PC-3 (cell line): Measurements from ENCODE around the gene TENT4B. TPM values are rescaled to one million over a fixed set of nuclear protein-coding genes. Genes with fewer than 3 reads are reported as not detected.

Source experiments
- ATAC-seq: fragments of 200-7000 bp; cut with Tn5 transposase; 2 replicates; pipeline ENCODE4 v1.9.1; 2020; ENCODE audit warnings: mild to moderate bottlenecking, moderate library complexity
- BruUV-seq: library from RNA; stranded (reverse); fragments of 400-500 nt; replicated peaks from 2 replicates; lab custom pipeline; 2021; lab: Mats Ljungman, UMichigan
- CTCF ChIA-PET: fragments of 300-600 bp; sonication (Branson Sonifier 250); formaldehyde crosslinking; loops from one replicate; lab custom pipeline; 2022; ENCODE audit warnings: antibody characterized with exemption; lab: Charles Lee
- POLR2A ChIA-PET: fragments of 300-600 bp; sonication (Branson Sonifier 250); formaldehyde crosslinking; loops from one replicate; lab custom pipeline; 2022; ENCODE audit warnings: antibody characterized with exemption; ENCODE audit not compliant: unreplicated experiment; lab: Charles Lee
- DNase-seq: peaks from one replicate; pipeline ENCODE4 v3.0.0-alpha.2; 2015
- H2AFZ ChIP-seq: fragments of 300-600 bp; sonication (generic); 2 replicates; pipeline ENCODE4 v1.6.0; 2016; ENCODE audit warnings: antibody characterized with exemption, low read length
- H3F3A ChIP-seq: fragments of 300-600 bp; sonication (generic); one replicate; pipeline ENCODE4 v1.6.0; 2017; ENCODE audit warnings: antibody characterized with exemption, low read length, control low read depth, mild to moderate bottlenecking; ENCODE audit not compliant: unreplicated experiment
- H3K27ac ChIP-seq: fragments of 300-600 bp; sonication (generic); 2 replicates; pipeline ENCODE4 v1.5.1; 2016; ENCODE audit warnings: mild to moderate bottlenecking, low read length
- H3K27me3 ChIP-seq: fragments of 300-600 bp; sonication (generic); 2 replicates; pipeline ENCODE4 v1.6.1; 2016; ENCODE audit warnings: low read length, mixed read lengths
- H3K36me3 ChIP-seq: fragments of 300-600 bp; sonication (generic); 2 replicates; pipeline ENCODE4 v1.6.1; 2016; ENCODE audit warnings: low read depth, mixed run types, low read length, mixed read lengths
- H3K4me1 ChIP-seq: fragments of 300-600 bp; sonication (generic); 2 replicates; pipeline ENCODE4 v1.5.1; 2016; ENCODE audit warnings: low read length; ENCODE audit not compliant: insufficient read depth
- H3K4me2 ChIP-seq: fragments of 300-600 bp; sonication (generic); 2 replicates; pipeline ENCODE4 v1.6.0; 2016; ENCODE audit warnings: low read length
- H3K4me3 ChIP-seq: fragments of 300-600 bp; sonication (generic); 2 replicates; pipeline ENCODE4 v1.5.1; 2016; ENCODE audit warnings: mild to moderate bottlenecking, low read length, mixed read lengths
- H3K79me2 ChIP-seq: fragments of 300-600 bp; sonication (generic); 2 replicates; pipeline ENCODE4 v1.6.1; 2017; ENCODE audit warnings: low read length, mixed read lengths
- H3K9ac ChIP-seq: fragments of 300-600 bp; sonication (generic); 2 replicates; pipeline ENCODE4 v1.6.0; 2016; ENCODE audit warnings: mild to moderate bottlenecking, low read length
- H3K9me2 ChIP-seq: fragments of 300-600 bp; sonication (generic); replicated peaks from 2 replicates; pipeline ENCODE4 v1.6.1; 2016; ENCODE audit warnings: mixed run types, low read length, mixed read lengths
- H3K9me3 ChIP-seq: fragments of 300-600 bp; sonication (generic); 2 replicates; pipeline ENCODE4 v1.6.1; 2016; ENCODE audit warnings: low read length, mixed read lengths
- H4K20me1 ChIP-seq: fragments of 300-600 bp; sonication (generic); 2 replicates; pipeline ENCODE4 v1.6.1; 2016; ENCODE audit warnings: low read length, mixed read lengths
- EZH2 ChIP-seq: fragments of 300-600 bp; sonication (generic); IDR thresholded peaks from one replicate; pipeline ENCODE4 v1.6.1; 2017; ENCODE audit warnings: antibody characterized with exemption, mild to moderate bottlenecking, low read length; ENCODE audit not compliant: unreplicated experiment
- EZH2phosphoT487 ChIP-seq: fragments of 300-600 bp; sonication (generic); IDR thresholded peaks from 2 replicates; pipeline ENCODE4 v1.6.1; 2018; ENCODE audit warnings: mild to moderate bottlenecking, antibody characterized with exemption, low read length, borderline replicate concordance
- intact Hi-C: fragments of 100-400 bp; cut with micrococcal nuclease; formaldehyde crosslinking; loops from 2 replicates; pipeline ENCODE4 v1.9.0; 2023
- total RNA-seq: library from RNA; depleted of rRNA; stranded (reverse); fragments of >200 nt; gene quantifications from 2 replicates; pipeline ENCODE4 v1.2.3, GENCODE V29; 2014
- TF ChIP-seq, protein P1 (sequence below): fragments of 300-600 bp; sonication (generic); conservative IDR thresholded peaks from 2 replicates; pipeline ENCODE4 v1.5.1; 2017; ENCODE audit warnings: antibody characterized with exemption, low read depth, mild to moderate bottlenecking, low read length

TENT4B gene
- total RNA-seq, 1 experiment from 2014 or later = 6.3 TPM

DNA sequence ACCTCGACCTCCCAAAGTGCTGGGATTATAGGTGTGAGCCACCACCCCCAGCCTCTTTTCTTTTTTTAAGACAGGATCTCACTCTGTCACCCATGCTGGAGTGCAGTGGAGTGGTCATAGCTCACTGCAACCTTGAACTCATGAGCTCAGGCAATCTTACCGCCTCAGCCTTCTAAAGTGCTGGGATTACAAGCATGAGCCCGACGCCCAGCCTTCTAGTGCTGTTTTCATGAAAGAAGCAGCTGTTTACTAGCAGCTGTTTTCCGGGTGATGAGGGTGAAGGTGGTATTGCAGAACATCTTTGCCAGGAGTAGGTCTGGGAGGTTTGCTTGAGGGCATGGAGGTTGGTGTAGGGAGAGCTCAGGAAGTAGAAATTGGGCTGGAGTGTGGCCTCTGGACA is 115.2 kb downstream of the TENT4B start:
- H3K36me3 ChIP-seq = no peaks in the 10 kb centered on the region
- H3K79me2 ChIP-seq = 0 out of 2 replicates have a peak, but pooled peaks cover 10% of the 10 kb centered on the region
- TF ChIP-seq EZH2 = no peak
- TF ChIP-seq, protein P1, sequence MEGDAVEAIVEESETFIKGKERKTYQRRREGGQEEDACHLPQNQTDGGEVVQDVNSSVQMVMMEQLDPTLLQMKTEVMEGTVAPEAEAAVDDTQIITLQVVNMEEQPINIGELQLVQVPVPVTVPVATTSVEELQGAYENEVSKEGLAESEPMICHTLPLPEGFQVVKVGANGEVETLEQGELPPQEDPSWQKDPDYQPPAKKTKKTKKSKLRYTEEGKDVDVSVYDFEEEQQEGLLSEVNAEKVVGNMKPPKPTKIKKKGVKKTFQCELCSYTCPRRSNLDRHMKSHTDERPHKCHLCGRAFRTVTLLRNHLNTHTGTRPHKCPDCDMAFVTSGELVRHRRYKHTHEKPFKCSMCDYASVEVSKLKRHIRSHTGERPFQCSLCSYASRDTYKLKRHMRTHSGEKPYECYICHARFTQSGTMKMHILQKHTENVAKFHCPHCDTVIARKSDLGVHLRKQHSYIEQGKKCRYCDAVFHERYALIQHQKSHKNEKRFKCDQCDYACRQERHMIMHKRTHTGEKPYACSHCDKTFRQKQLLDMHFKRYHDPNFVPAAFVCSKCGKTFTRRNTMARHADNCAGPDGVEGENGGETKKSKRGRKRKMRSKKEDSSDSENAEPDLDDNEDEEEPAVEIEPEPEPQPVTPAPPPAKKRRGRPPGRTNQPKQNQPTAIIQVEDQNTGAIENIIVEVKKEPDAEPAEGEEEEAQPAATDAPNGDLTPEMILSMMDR = no peak
- TF ChIP-seq EZH2phosphoT487 = no peak
- ChIA-PET CTCF (no interaction called here), POLR2A (no interaction called here)
- intact Hi-C loops = no loop called here
- H3K4me1 ChIP-seq = peaks cover 20% of the 10 kb centered on the region
- H3K4me3 ChIP-seq = no peak overlapping the region
- H3K4me2 ChIP-seq = no peak overlapping the region
- H3K27me3 ChIP-seq = no peaks in the 10 kb centered on the region
- H3K9me2 ChIP-seq = no peaks in the 10 kb centered on the region
- H3K9ac ChIP-seq = no peak overlapping the region
- H3K27ac ChIP-seq = no peak overlapping the region
- no peaks in the 10 kb centered on the region for H3F3A ChIP-seq
- no peaks in the 10 kb centered on the region for H4K20me1 ChIP-seq
- no peaks in the 10 kb centered on the region for H3K9me3 ChIP-seq
- ATAC-seq = no peak
- no peak for DNase-seq
- H2AFZ ChIP-seq = no peak overlapping the region
- no TSS peak for BruUV-seq

DNA sequence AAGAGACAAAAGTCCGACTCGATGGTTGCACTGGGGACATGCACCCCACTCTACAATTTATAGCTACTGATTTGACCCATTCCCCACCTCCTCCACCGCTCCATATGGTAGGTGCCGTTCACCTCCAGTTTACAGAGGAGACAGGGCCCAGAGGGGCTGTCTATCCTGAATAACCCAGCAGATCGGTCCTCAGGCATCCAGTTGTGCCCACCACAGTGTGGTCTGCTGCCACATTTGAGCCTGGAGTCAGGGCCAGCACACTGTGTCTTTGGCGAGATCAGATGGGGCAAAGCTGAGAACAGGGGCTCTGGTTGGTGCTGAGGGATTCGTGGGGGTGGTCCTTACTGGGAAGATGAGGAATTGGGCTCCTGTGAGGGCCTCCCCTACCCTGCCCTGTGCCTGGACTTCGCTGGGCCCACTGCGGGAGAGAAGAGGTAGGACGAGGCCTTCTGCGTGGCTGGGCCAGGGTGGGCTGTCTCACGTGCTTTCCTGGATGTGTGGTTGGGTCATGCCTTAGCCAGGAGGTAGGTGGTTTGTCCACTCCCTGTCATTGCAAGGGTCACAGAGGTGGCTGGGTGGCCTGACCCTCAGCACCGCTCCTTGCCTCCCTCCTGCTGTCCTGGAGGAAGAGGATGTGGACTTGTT is 116.1 kb downstream of the TENT4B start:
- ATAC-seq = no peak
- no peaks in the 10 kb centered on the region for H3K9me3 ChIP-seq
- H3K9me2 ChIP-seq = no peaks in the 10 kb centered on the region
- BruUV-seq = no TSS peak
- H2AFZ ChIP-seq = no peak overlapping the region
- no peak for DNase-seq
- H4K20me1 ChIP-seq = no peaks in the 10 kb centered on the region
- no peak overlapping the region for H3K4me2 ChIP-seq
- peaks cover 12% of the 10 kb centered on the region for H3K4me1 ChIP-seq
- H3K79me2 ChIP-seq = 0 out of 2 replicates have a peak, but pooled peaks cover 10% of the 10 kb centered on the region
- no peaks in the 10 kb centered on the region for H3F3A ChIP-seq
- H3K4me3 ChIP-seq = no peak overlapping the region
- intact Hi-C loops = no loop called here
- H3K36me3 ChIP-seq = no peaks in the 10 kb centered on the region
- H3K27ac ChIP-seq = no peak overlapping the region
- ChIA-PET POLR2A (no interaction called here), CTCF (no interaction called here)
- TF ChIP-seq EZH2 = no peak
- TF ChIP-seq, protein P1 = no peak
- no peak for TF ChIP-seq EZH2phosphoT487
- no peak overlapping the region for H3K9ac ChIP-seq
- H3K27me3 ChIP-seq = no peaks in the 10 kb centered on the region

DNA sequence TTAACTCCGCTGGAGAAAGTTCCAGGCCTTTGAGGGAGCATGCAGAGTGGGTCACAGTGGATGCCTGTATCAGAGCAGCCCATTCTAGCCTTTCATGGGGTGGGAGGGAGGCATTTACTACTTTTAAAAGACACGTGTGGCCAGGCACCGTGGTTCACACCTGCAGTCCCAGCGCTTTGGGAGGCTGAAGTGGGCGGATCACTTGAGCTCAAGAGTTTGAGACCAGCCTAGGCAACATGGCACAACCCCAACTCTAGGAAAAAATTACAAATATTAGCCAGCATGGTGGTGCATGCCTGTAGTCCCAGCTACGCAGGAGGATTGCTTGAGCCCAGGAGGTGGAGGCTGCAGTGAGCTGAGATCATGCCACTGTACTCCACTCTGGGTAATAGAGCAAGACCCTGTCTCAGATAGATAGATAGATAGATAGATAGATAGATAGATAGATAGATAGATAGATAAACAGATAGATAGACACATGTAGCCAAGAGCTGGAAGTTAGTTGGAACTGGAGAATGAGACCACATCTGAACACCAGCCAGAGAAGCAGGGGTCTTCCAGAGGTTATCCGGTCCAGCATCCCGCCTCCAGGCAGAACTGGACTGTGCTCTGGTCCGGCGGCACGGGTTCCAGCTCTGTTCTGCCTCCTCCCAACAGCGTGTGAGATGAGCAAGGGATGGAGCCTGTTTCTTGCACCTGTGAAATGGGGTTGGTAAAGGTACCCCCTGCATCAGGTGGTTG is 116.8 kb downstream of the TENT4B start:
- DNase-seq (no peak), ATAC-seq (no peak)
- intact Hi-C loops = no loop called here
- POLR2A ChIA-PET = no interaction called here
- no peaks in the 10 kb centered on the region for H3F3A ChIP-seq
- 0 out of 2 replicates have a peak, but pooled peaks cover 6% of the 10 kb centered on the region for H3K4me1 ChIP-seq
- no peaks in the 10 kb centered on the region for H3K36me3 ChIP-seq
- TF ChIP-seq EZH2phosphoT487 = no peak
- TF ChIP-seq, protein P1 = no peak
- no peak for TF ChIP-seq EZH2
- H3K27me3 ChIP-seq = no peaks in the 10 kb centered on the region
- CTCF ChIA-PET = interaction anchor here (0.6 kb wide), 1 partner anchor 99 kb away, joined by 11 read pairs; the partner anchor contains the start of gene BRD7
- H3K4me2 ChIP-seq = no peak overlapping the region
- 0 out of 2 replicates have a peak, but pooled peaks cover 9% of the 10 kb centered on the region for H3K79me2 ChIP-seq
- no peaks in the 10 kb centered on the region for H3K9me3 ChIP-seq
- H3K9ac ChIP-seq = no peak overlapping the region
- no peak overlapping the region for H3K27ac ChIP-seq
- H4K20me1 ChIP-seq = no peaks in the 10 kb centered on the region
- no peaks in the 10 kb centered on the region for H3K9me2 ChIP-seq
- no peak overlapping the region for H2AFZ ChIP-seq
- BruUV-seq = no TSS peak
- no peak overlapping the region for H3K4me3 ChIP-seq
